IPS DF 4.7 (cell line): ENCODE results near the gene NUBP2.

Experiments
- DNase-seq: peaks from one replicate; pipeline ENCODE4 v3.0.0-alpha.2; 2013; ENCODE audit warnings: low spot score; ENCODE audit errors: extremely low read depth

NUBP2 gene

GRCh38 chr16:1771864-1772361 lies 10.8 kb upstream of the NUBP2 start:
- DNase-seq, result no peak

- no peak for DNase-seq
These were observed 10.3 kb upstream of the NUBP2 start, which contains the start of gene EME2 for GRCh38 chr16:1772362-1772907. Gene EME2, plus strand, starts transcription at chr16:1772810. Its CDS starts 418 bp downstream, at chr16:1773228.

GRCh38 chr16:1772908-1773702 lies 9.7 kb upstream of the NUBP2 start, which contains the start of gene MRPS34:
Gene MRPS34, minus strand, starts transcription at chr16:1773134. Its CDS starts 15 bp downstream, at chr16:1773119.
- DNase-seq, result no peak

GRCh38 chr16:1773703-1774447 lies 8.9 kb upstream of the NUBP2 start:
- no peak for DNase-seq

- no peak for DNase-seq
These were observed 8.3 kb upstream of the NUBP2 start for GRCh38 chr16:1774448-1774780.

- DNase-seq, result no peak
These were observed 7.5 kb upstream of the NUBP2 start for GRCh38 chr16:1775006-1775845.

- no peak for DNase-seq
These were observed 6.7 kb upstream of the NUBP2 start for GRCh38 chr16:1775846-1776671.

- no peak for DNase-seq
These were observed 6.1 kb upstream of the NUBP2 start for GRCh38 chr16:1776672-1776955.

- DNase-seq, result no peak
These were observed 5.8 kb upstream of the NUBP2 start for GRCh38 chr16:1776991-1777374.

GRCh38 chr16:1777375-1778199 lies 5.2 kb upstream of the NUBP2 start:
- no peak for DNase-seq

- DNase-seq, result no peak
These were observed 4.3 kb upstream of the NUBP2 start for GRCh38 chr16:1778200-1779179.

- no peak for DNase-seq
These were observed 3.5 kb upstream of the NUBP2 start for GRCh38 chr16:1779234-1779701.

GRCh38 chr16:1779741-1780676 lies 2.8 kb upstream of the NUBP2 start:
- no peak for DNase-seq

- DNase-seq, result no peak
These were observed 2.1 kb upstream of the NUBP2 start for GRCh38 chr16:1780677-1781072.

GRCh38 chr16:1781254-1781653 lies 1.5 kb upstream of the NUBP2 start:
- no peak for DNase-seq

- DNase-seq, result no peak
These were observed 877 bp upstream of the NUBP2 start for GRCh38 chr16:1781758-1782407.
